HEK293 (cell line): Measurements from ENCODE around the gene RARS1.

ENCODE experiments used
- CTCF ChIA-PET: fragments of 350-600 bp; formaldehyde crosslinking; extraction: SDS; loops from one replicate; lab custom pipeline; 2021; ENCODE audit warnings: antibody characterized with exemption; lab: Yijun Ruan, JAX
- POLR2A ChIA-PET: fragments of 300-600 bp; formaldehyde crosslinking; extraction: SDS; loops from one replicate; lab custom pipeline; 2020; ENCODE audit warnings: antibody characterized with exemption, inconsistent platforms; lab: Yijun Ruan, JAX
- H3K27ac ChIP-seq: fragments of 200-500 bp; sonication (Bioruptor generic); 2 replicates; pipeline ENCODE4 v1.5.1; 2014; ENCODE audit warnings: low read depth, low read length, control low read depth, inconsistent platforms; ENCODE audit errors: extremely low read depth
- H3K36me3 ChIP-seq, 2 experiments: fragments of 200-500 bp in 1 of 2; sonication (Bioruptor generic) in 1 of 2; 1 replicate in 1 of 2; 2 replicates in 1 of 2; pipeline ENCODE4 v1.5.1; 2014 to 2017; ENCODE audit warnings: inconsistent platforms in 2 of 2, low read length in 2 of 2; ENCODE audit not compliant: control insufficient read depth in 2 of 2, insufficient read depth in 1 of 2
- H3K4me1 ChIP-seq: fragments of 200-500 bp; sonication (Bioruptor generic); 2 replicates; pipeline ENCODE4 v1.5.1; 2014; ENCODE audit warnings: mild to moderate bottlenecking, low read length, inconsistent platforms; ENCODE audit not compliant: control insufficient read depth, insufficient read depth
- H3K4me3 ChIP-seq: 2 replicates; pipeline ENCODE4 v1.5.1; 2011; ENCODE audit warnings: low read depth, mild to moderate bottlenecking, control low read depth, low read length, moderate library complexity
- H3K9me3 ChIP-seq: fragments of 200-500 bp; sonication (Bioruptor generic); 2 replicates; pipeline ENCODE4 v1.5.1; 2014; ENCODE audit warnings: low read depth, low read length, inconsistent platforms; ENCODE audit not compliant: control insufficient read depth, insufficient read depth
- GLIS2 ChIP-seq: fragments of 450-650 bp; formaldehyde crosslinking; IDR thresholded peaks from 2 replicates; pipeline ENCODE4 v1.5.1; 2016; ENCODE audit warnings: missing biosample characterization, missing genetic modification characterization
- SETDB1 ChIP-seq: IDR thresholded peaks from one replicate; pipeline ENCODE4 v1.6.1; 2017; ENCODE audit warnings: mild to moderate bottlenecking, low read length, moderate library complexity, mixed read lengths; ENCODE audit not compliant: insufficient read length
- ZFP37 ChIP-seq: fragments of 450-650 bp; formaldehyde crosslinking; IDR thresholded peaks from 2 replicates; pipeline ENCODE4 v1.5.1; 2016; ENCODE audit warnings: missing biosample characterization, missing genetic modification characterization
- ZNF114 ChIP-seq: fragments of 450-650 bp; formaldehyde crosslinking; IDR thresholded peaks from 2 replicates; pipeline ENCODE4 v1.5.0; 2017; ENCODE audit warnings: missing biosample characterization, missing genetic modification characterization
- ZNF214 ChIP-seq: fragments of 450-650 bp; formaldehyde crosslinking; IDR thresholded peaks from 2 replicates; pipeline ENCODE4 v1.5.1; 2017; ENCODE audit warnings: missing biosample characterization, mild to moderate bottlenecking, missing genetic modification characterization, borderline replicate concordance
- ZNF362 ChIP-seq: fragments of 450-650 bp; formaldehyde crosslinking; IDR thresholded peaks from 2 replicates; pipeline ENCODE4 v1.5.1; 2016; ENCODE audit warnings: missing biosample characterization, missing genetic modification characterization
- ZNF366 ChIP-seq: fragments of 450-650 bp; formaldehyde crosslinking; conservative IDR thresholded peaks from 2 replicates; pipeline ENCODE4 v1.5.1; 2016; ENCODE audit warnings: missing biosample characterization, missing genetic modification characterization
- ZNF530 ChIP-seq: fragments of 450-650 bp; formaldehyde crosslinking; IDR thresholded peaks from 2 replicates; pipeline ENCODE4 v1.5.1; 2016; ENCODE audit warnings: low read depth, missing biosample characterization, missing genetic modification characterization
- ZNF830 ChIP-seq: fragments of 450-650 bp; IDR thresholded peaks from 2 replicates; pipeline ENCODE4 v1.5.0; 2018; ENCODE audit warnings: missing biosample characterization, missing genetic modification characterization, low read depth, mild to moderate bottlenecking, moderate library complexity
- TF ChIP-seq, protein P1 (sequence below): fragments of 450-650 bp; formaldehyde crosslinking; IDR thresholded peaks from 2 replicates; pipeline ENCODE4 v1.5.1; 2016; ENCODE audit warnings: missing biosample characterization, missing genetic modification characterization
- TF ChIP-seq, protein P2 (sequence below): fragments of 450-650 bp; formaldehyde crosslinking; IDR thresholded peaks from 2 replicates; pipeline ENCODE4 v1.5.1; 2017; ENCODE audit warnings: missing biosample characterization, missing genetic modification characterization
- TF ChIP-seq, protein P3 (sequence below): fragments of 450-650 bp; formaldehyde crosslinking; conservative IDR thresholded peaks from 2 replicates; pipeline ENCODE4 v1.5.1; 2016; ENCODE audit warnings: low read depth, missing biosample characterization, missing genetic modification characterization

Gene RARS1

DNA sequence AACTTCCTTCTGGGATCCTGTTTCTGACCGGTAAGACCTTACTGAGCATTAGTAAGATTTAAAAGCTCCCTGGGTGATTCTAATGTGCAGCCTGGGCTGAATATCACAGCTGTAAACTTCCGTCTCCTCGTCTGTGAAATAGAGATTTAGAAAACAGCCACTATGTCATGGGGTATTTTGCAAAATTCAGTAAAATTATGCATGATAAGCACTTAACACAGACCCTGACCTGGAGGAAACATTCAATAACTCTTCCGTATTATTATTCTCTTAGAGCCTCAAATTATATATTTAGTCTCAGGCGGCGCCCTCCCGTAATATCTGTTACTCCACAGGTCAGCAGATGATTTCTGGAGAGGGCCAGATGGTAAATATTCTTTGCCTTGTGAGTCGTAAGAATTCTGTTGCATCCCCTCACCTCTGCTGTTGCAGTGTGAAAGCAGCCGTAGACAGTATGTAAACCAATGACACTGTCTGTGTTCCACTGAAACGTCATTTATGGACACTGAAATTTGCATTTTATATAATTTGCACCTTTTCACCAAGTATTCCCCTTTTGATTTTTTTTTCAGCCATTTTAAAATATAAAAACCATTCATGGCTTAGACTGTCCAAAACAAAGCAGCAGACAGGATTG lies 39.2 kb upstream of the RARS1 start (continued):
- TF ChIP-seq, protein P1, sequence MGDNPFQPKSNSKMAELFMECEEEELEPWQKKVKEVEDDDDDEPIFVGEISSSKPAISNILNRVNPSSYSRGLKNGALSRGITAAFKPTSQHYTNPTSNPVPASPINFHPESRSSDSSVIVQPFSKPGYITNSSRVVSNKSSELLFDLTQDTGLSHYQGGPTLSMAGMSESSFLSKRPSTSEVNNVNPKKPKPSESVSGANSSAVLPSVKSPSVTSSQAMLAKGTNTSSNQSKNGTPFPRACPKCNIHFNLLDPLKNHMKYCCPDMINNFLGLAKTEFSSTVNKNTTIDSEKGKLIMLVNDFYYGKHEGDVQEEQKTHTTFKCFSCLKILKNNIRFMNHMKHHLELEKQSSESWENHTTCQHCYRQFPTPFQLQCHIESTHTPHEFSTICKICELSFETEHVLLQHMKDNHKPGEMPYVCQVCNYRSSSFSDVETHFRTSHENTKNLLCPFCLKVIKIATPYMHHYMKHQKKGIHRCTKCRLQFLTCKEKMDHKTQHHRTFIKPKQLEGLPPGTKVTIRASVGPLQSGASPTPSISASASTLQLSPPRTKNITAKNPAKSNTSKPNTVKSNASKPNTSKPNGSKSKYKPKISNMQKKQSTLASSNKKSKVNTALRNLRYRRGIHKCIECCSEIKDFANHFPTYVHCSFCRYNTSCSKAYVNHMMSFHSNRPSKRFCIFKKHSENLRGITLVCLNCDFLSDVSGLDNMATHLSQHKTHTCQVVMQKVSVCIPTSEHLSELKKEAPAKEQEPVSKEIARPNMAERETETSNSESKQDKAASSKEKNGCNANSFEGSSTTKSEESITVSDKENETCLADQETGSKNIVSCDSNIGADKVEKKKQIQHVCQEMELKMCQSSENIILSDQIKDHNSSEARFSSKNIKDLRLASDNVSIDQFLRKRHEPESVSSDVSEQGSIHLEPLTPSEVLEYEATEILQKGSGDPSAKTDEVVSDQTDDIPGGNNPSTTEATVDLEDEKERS (tag by site-specific recombination) = no peak
- no peak for TF ChIP-seq ZNF114 (tag by site-specific recombination)
- TF ChIP-seq ZNF830 (tag by site-specific recombination) = no peak
- no peak for TF ChIP-seq ZNF214 (tag by site-specific recombination)
- TF ChIP-seq ZNF366 (tag by site-specific recombination) = no peak
- no peak for TF ChIP-seq SETDB1

GRCh38 chr5:168447808-168448207 lies 38.5 kb upstream of the RARS1 start:
- Histone ChIP-seq H3K9me3 (no peaks in the 10 kb centered on the region), H3K36me3 (peaks cover 6 to 16% of the 10 kb centered on the region in 2 experiments; a peak in 2 of 3 replicates), H3K4me1 (no peaks in the 10 kb centered on the region), H3K4me3 (no peak overlapping the region), H3K27ac (no peak overlapping the region)
- CTCF ChIA-PET = no interaction called here
- TF ChIP-seq ZNF530 (tag by site-specific recombination) (no peak), ZFP37 (tag by site-specific recombination) (no peak), ZNF362 (tag by site-specific recombination) (no peak), ZNF366 (tag by site-specific recombination) (no peak)
- TF ChIP-seq, protein P2, sequence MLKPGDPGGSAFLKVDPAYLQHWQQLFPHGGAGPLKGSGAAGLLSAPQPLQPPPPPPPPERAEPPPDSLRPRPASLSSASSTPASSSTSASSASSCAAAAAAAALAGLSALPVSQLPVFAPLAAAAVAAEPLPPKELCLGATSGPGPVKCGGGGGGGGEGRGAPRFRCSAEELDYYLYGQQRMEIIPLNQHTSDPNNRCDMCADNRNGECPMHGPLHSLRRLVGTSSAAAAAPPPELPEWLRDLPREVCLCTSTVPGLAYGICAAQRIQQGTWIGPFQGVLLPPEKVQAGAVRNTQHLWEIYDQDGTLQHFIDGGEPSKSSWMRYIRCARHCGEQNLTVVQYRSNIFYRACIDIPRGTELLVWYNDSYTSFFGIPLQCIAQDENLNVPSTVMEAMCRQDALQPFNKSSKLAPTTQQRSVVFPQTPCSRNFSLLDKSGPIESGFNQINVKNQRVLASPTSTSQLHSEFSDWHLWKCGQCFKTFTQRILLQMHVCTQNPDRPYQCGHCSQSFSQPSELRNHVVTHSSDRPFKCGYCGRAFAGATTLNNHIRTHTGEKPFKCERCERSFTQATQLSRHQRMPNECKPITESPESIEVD (tag by site-specific recombination) = no peak
- POLR2A ChIA-PET = no interaction called here

GRCh38 chr5:168449166-168449565 lies 37.1 kb upstream of the RARS1 start:
- ChIA-PET CTCF (interaction anchor here (0.6 kb wide), 1 partner anchor 402 kb away, joined by 3 read pairs; no protein-coding TSS in a partner anchor), POLR2A (no interaction called here)
- no peak overlapping the region for H3K27ac ChIP-seq
- H3K4me1 ChIP-seq = no peaks in the 10 kb centered on the region
- no peak overlapping the region for H3K4me3 ChIP-seq
- H3K9me3 ChIP-seq = no peaks in the 10 kb centered on the region
- TF ChIP-seq, protein P3, sequence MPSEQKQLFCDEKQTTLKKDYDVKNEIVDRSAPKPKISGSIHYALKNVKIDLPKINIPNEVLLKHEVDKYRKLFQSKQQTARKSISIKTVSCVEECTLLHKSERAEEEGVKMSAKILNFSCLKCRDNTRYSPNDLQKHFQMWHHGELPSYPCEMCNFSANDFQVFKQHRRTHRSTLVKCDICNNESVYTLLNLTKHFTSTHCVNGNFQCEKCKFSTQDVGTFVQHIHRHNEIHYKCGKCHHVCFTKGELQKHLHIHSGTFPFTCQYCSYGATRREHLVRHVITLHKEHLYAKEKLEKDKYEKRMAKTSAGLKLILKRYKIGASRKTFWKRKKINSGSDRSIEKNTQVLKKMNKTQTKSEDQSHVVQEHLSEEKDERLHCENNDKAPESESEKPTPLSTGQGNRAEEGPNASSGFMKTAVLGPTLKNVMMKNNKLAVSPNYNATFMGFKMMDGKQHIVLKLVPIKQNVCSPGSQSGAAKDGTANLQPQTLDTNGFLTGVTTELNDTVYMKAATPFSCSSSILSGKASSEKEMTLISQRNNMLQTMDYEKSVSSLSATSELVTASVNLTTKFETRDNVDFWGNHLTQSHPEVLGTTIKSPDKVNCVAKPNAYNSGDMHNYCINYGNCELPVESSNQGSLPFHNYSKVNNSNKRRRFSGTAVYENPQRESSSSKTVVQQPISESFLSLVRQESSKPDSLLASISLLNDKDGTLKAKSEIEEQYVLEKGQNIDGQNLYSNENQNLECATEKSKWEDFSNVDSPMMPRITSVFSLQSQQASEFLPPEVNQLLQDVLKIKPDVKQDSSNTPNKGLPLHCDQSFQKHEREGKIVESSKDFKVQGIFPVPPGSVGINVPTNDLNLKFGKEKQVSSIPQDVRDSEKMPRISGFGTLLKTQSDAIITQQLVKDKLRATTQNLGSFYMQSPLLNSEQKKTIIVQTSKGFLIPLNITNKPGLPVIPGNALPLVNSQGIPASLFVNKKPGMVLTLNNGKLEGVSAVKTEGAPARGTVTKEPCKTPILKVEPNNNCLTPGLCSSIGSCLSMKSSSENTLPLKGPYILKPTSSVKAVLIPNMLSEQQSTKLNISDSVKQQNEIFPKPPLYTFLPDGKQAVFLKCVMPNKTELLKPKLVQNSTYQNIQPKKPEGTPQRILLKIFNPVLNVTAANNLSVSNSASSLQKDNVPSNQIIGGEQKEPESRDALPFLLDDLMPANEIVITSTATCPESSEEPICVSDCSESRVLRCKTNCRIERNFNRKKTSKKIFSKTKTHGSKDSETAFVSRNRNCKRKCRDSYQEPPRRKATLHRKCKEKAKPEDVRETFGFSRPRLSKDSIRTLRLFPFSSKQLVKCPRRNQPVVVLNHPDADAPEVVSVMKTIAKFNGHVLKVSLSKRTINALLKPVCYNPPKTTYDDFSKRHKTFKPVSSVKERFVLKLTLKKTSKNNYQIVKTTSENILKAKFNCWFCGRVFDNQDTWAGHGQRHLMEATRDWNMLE (tag by site-specific recombination) = no peak
- TF ChIP-seq GLIS2 = no peak
- peaks cover 6 to 7% of the 10 kb centered on the region in 2 experiments; a peak in 2 of 3 replicates for H3K36me3 ChIP-seq
